GM21515 (cell line): Measurements from ENCODE around the gene ASIC1.
"Not testable (repeated sequence)": the region's sequence is repeated elsewhere in the genome, so short reads cannot be mapped to it uniquely, and the experiment has no call there.

Experiments
- ATAC-seq: cut with Tn5 transposase; IDR thresholded peaks from one replicate; pipeline ENCODE4 v1.9.1; 2021; ENCODE audit not compliant: unreplicated experiment

The ASIC1 gene

GRCh38 chr12:50083301-50083700 is 25.9 kb downstream of the ASIC1 start:
- ATAC-seq = no peak

DNA sequence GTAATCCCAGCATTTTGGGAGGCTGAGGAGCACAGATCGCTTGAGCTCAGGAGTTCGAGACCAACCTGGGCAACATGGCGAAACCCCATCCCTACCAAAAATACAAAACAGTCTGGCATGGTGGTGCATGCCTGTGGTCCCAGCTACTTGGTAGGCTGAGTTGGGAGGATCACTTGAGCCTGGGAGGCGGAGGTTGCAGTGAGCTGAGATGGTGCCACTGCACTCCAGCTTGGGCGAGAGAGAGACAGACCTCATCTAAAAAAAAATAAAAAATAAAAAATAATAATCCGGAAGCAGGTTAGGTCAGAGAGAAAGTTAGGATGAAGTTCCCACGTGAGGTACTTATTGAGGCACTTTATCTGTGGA is 27.0 kb downstream of the ASIC1 start:
- ATAC-seq = not testable (repeated sequence)

GRCh38 chr12:50084775-50085614 is 27.6 kb downstream of the ASIC1 start, which contains the start of gene SMARCD1:
Gene SMARCD1 (plus strand): TSS chr12:50085342. CDS start chr12:50085370, 28 bp downstream.
- peak; percentile 80 for ATAC-seq

DNA sequence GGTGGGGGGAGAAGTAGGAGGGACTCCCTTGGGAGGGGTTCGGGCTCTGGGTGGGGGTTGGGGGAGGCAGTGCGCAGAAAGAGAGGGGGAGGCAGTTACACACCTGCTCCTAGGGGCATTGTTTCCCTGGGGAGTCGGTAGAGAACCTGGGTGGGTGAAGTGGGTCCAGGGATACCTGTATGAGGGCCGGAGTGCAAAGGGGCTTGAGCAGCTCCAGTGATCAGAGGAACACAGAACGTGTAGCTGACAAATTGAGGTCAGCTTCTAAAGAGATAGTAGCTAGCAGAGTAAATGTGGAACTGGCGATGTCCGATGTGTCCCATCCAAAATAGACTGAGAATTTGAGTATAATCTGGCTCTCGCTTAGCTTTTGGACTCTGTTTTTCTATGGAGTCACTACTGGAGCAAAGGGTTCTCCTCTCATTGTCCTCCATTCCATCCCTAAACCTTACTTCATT is 28.2 kb downstream of the ASIC1 start:
- ATAC-seq = no peak

DNA sequence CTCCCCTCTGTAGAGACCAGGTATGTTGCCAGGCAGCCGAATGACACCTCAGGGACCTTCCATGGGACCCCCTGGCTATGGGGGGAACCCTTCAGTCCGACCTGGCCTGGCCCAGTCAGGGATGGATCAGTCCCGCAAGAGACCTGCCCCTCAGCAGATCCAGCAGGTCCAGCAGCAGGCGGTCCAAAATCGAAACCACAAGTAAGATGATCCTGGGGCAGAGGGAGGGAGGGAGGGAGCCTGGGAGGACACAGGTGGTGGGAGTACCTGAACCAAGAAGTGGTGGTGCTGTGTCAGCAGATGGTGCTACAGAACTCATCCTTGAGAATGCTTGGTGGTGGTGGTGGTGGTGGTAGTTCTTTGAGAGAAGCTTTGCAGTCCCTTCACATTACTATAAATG is 28.8 kb downstream of the ASIC1 start:
- no peak for ATAC-seq

DNA sequence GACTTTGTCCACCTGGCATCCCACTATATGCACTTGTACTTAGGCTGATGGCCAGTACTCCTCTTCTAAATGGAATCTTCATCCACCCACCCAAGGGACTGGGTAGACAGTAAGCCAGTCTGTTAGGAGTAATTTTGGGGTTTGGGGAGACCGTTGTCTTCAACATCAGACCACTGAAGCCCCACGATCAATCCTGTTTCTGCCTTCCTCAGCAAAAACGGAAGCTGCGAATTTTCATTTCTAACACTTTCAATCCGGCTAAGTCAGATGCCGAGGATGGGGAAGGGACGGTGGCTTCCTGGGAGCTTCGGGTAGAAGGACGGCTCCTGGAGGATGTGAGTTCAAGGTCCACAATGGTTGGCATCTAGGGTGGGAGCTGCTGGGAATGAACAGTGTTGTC is 29.8 kb downstream of the ASIC1 start:
- no peak for ATAC-seq

DNA sequence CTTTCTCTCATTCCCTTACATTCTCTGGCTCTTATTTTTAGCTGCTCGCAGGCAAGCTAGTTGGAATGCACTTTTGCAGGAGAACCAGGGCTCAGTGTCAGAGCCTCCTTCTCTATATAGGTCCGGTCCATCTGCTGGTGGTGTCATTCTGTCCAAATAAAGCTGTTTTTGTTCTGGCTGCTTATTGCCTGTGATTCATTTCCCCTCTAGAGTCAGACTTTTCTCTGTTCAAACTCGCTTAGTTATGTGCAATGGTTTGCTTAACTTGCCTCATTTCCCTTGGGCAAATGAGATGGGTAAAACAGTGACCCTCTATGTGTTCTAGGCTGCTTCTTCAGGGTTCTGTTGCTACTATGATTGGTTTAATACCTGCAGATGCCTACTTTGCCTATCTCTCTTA is 30.6 kb downstream of the ASIC1 start:
- ATAC-seq = no peak

GRCh38 chr12:50088577-50089335 is 31.4 kb downstream of the ASIC1 start:
- ATAC-seq = no peak

GRCh38 chr12:50089730-50090129 is 32.3 kb downstream of the ASIC1 start:
- ATAC-seq = no peak

DNA sequence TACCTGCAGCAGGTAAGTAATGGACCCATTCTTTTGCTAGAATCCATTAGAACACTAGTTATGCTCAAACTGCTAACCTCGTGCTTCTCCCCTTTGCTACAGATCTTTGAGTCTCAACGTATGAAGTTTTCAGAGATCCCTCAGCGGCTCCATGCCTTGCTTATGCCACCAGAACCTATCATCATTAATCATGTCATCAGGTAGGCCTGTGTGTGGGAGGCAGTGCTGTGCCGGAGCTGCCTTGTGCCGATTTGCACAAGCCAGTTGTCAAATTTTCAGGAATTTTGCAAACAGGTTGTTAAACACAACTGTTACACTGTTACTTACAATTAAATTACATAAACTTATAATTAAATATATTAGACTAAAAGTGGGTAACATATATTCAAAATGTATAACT is 33.0 kb downstream of the ASIC1 start:
- ATAC-seq = no peak

DNA sequence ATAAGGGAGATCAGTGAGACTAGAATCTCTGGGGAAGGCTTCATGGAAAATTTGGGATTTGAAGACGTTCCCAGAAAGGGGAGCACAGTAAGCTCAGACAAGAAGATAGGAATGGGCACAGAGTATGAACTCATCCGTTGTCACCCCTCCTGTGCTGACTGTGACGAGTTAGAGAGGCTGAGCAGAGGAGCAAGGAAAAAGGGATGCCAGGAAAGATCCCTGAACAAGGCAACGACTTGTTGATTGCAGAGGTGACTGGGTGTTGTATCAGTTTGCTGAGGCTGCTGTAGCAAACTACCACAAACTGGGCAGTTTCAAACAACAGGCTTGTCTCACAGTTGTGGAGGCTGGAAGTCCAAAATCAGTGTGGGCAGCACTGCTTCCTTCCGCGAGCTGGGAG is 40.6 kb downstream of the ASIC1 start:
- no peak for ATAC-seq

- ATAC-seq = no peak
These were observed 42.1 kb downstream of the ASIC1 start for GRCh38 chr12:50099302-50100008.

DNA sequence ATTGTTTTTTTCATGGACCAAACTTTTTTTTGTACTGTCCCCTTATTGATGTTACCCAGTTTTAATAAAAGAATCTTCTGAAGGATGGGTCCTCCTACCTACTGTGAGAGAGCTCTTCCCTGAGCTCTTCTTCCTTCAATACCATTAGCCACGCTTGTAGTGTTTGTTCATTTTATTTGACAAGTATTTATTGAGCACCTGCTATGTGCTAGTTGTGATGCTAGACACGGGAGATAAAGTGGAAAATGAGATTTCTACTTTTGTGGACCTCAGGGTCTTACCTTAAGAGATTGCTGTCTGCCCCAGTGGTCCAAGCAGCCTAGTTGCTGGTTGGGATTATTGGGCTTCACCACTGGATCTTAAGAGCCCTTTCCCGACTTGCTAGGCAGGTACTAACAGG is 43.2 kb downstream of the ASIC1 start:
- ATAC-seq = no peak

GRCh38 chr12:50101663-50102062 is 44.3 kb downstream of the ASIC1 start:
- no peak for ATAC-seq

- no peak for ATAC-seq
These were observed 44.7 kb downstream of the ASIC1 start for GRCh38 chr12:50102131-50102531.

DNA sequence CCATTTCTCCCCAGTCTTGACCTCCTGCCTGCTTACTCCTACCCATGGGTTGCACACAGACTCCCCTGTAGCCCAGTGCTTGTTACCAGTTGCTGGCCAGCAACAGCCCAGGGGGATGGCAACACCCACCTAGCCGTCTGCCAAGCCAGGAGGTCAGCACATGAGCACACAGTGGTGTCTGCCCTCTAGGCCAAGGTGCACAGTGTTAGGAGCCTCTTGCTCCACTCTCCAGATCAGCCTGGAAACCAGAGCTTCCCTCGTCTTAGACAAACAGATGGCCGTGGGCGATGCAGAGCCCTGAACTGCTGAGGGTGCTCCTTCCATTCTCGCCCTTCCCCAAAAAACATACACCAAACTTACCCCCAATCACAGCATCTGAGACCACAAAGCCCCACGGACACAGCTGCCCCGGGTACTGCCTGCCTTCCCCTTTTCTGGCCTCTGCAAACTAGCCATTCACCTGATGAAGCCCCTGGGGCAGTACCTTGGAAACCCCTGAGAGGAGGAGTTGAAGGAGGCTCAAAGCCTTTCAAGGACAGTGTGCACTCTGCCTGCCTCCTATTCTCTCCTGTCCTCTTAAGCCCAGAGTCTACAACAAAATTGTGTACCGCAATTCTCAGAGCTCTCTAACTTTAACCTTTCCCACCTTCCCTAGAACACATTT is 45.4 kb downstream of the ASIC1 start:
- ATAC-seq = no peak

DNA sequence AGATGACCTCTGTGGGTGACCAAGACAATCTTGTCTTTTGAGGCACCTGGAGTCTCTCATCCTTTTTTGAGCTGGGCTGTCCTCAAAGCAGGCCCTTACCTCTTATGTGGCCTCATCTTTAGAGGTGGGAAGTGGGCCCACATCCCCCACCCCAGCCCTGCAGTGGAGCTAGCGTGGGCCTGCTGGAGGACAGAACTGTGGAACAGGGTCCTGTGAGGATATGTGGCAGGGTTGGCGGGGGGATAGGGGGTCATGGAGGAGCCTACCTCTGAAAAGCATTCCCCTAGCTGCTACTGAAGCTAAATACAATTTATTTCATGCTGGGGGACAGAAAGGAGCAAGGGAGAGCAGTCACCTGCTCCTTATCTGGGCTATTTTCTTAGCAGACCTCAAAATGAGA is 46.0 kb downstream of the ASIC1 start:
- no peak for ATAC-seq

GRCh38 chr12:50103767-50104321 is 46.4 kb downstream of the ASIC1 start, which contains the start of gene GPD1:
Gene GPD1 (plus strand): TSS chr12:50104008. CDS start chr12:50104051, 43 bp downstream.
- ATAC-seq = no peak

DNA sequence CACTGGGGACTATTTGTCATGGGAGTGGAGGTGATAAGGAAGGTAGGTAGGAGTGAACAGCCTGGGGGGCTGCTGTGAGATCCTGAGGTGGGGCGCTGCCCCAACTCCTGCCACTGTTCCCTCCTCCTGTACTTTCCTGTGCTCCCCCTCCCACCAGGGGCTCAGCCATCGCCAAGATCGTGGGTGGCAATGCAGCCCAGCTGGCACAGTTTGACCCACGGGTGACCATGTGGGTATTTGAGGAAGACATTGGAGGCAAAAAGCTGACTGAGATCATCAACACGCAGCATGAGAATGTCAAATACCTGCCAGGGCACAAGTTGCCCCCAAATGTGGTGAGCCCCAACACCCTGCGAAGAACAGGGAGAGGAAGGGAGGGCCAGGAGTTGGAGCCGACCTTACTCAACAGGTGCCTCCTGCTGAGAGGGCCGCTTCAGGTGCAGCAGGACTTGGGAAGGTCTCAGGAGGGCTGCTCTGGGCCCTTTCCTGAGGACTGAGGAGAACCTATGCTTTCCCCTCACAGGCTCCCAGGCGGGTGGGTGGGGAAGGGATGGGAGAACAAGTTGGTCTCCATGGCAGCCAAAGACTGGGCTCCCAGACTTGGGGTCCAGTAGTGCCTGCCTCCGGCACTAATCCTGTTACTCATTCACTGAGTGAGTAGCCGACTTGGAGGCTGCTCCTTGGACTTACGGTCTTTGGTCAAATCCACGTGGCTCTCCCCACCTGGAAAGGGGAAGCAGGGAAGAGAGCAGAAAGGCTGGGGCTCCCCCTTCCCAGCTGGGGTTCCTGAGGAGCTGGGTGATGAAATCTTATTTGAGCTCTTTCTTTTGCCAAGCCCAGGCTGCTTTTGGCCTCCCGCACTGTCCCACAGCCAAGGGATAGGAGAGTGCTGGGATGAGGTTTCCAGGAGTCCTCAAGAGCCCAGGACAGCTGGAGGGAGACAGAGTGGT is 47.3 kb downstream of the ASIC1 start:
- no peak for ATAC-seq
